H1 (cell line): ENCODE measurements around the gene LTBP3. TPM values are rescaled to one million over a fixed set of nuclear protein-coding genes. Genes with fewer than 3 reads are reported as not detected.

Source experiments
- BRCA1 ChIP-seq: IDR thresholded peaks from 2 replicates; pipeline ENCODE4 v1.6.1; 2012; ENCODE audit warnings: low read depth, low read length, improper control_type of control experiment
- CTCF ChIP-seq, 3 experiments: IDR thresholded peaks; 1 replicate in 2 of 3; 2 replicates in 1 of 3; pipeline versions ENCODE4 v1.5.1 to v1.6.1; 2011; ENCODE audit warnings: low read length in 3 of 3, mild to moderate bottlenecking in 3 of 3, inconsistent platforms in 2 of 3, low read depth in 1 of 3, moderate library complexity in 1 of 3; ENCODE audit not compliant: insufficient read depth in 1 of 3; ENCODE audit errors: control extremely low read depth in 1 of 3
- EP300 ChIP-seq, 2 experiments: IDR thresholded peaks; 1 replicate in 1 of 2; 2 replicates in 1 of 2; pipeline ENCODE4 v1.6.1; 2011 to 2012; ENCODE audit warnings: low read depth in 2 of 2, low read length in 2 of 2, mild to moderate bottlenecking in 2 of 2, borderline replicate concordance in 1 of 2, inconsistent platforms in 1 of 2, moderate library complexity in 1 of 2
- HDAC2 ChIP-seq, 2 experiments: fragments of 300-600 bp in 1 of 2; sonication (generic) in 1 of 2; IDR thresholded peaks; 2 replicates each; pipeline ENCODE4 v1.6.1; 2011 to 2012; ENCODE audit warnings: low read depth in 2 of 2, low read length in 2 of 2, mild to moderate bottlenecking in 2 of 2, moderate library complexity in 2 of 2, borderline replicate concordance in 1 of 2, inconsistent platforms in 1 of 2
- KDM1A ChIP-seq: fragments of 200-600, 300-600 bp; sonication (generic); IDR thresholded peaks from 2 replicates; pipeline ENCODE4 v1.7.1; 2016; ENCODE audit warnings: mild to moderate bottlenecking, low read length, borderline replicate concordance
- POU5F1 ChIP-seq: IDR thresholded peaks from 2 replicates; pipeline ENCODE4 v1.6.1; 2011; ENCODE audit warnings: low read depth, mild to moderate bottlenecking, low read length, moderate library complexity
- RBBP5 ChIP-seq: IDR thresholded peaks from 2 replicates; pipeline ENCODE4 v1.7.1; 2012; ENCODE audit warnings: low read depth, mild to moderate bottlenecking, inconsistent platforms, low read length, moderate library complexity, borderline replicate concordance
- SIN3A ChIP-seq, 2 experiments: IDR thresholded peaks in 1 of 2; conservative IDR thresholded peaks in 1 of 2; 2 replicates each; pipeline ENCODE4 v1.6.1; 2011 to 2012; ENCODE audit warnings: low read length in 2 of 2, improper control_type of control experiment in 1 of 2, low read depth in 1 of 2, mild to moderate bottlenecking in 1 of 2
- SIRT6 ChIP-seq: IDR thresholded peaks from one replicate; pipeline ENCODE4 v1.7.1; 2012; ENCODE audit warnings: low read length, inconsistent platforms
- TAF7 ChIP-seq: optimal IDR thresholded peaks from 2 replicates; pipeline ENCODE3; 2011; ENCODE audit warnings: low read depth, mild to moderate bottlenecking, inconsistent platforms, low read length, moderate library complexity, borderline replicate concordance
- TCF12 ChIP-seq: IDR thresholded peaks from 2 replicates; pipeline ENCODE4 v1.6.1; 2011; ENCODE audit warnings: low read depth, mild to moderate bottlenecking, low read length
- polyA plus RNA-seq, 7 experiments: library from polyadenylated mRNA; depleted of rRNA in 3 of 7; stranded (reverse) in 5 of 7; unstranded in 2 of 7; fragments of >200 nt in 5 of 7; fragments of 200-250 nt in 2 of 7; gene quantifications; 1 replicate in 5 of 7; 2 replicates in 1 of 7; 4 replicates in 1 of 7; pipeline versions ENCODE4 v1.2.1 to v1.2.3, GENCODE V29; 2011 to 2013; ENCODE audit warnings: missing spikeins in 2 of 7, mixed read lengths in 2 of 7
- total RNA-seq: library from RNA; stranded (reverse); fragmentation: NEBNext Ultra II Directional; extraction: Animal tissue kit (Norgen Biotek cat#: 25700); gene quantifications from 2 replicates; pipeline ENCODE4 v1.2.1, GENCODE V29; 2021
- TF ChIP-seq, protein P1 (sequence below): IDR thresholded peaks from 2 replicates; pipeline ENCODE4 v1.6.1; 2011; ENCODE audit warnings: low read length, improper control_type of control experiment
- TF ChIP-seq, protein P2 (sequence below): IDR thresholded peaks from 2 replicates; pipeline ENCODE4 v1.6.1; 2012; ENCODE audit warnings: low read length, inconsistent platforms

LTBP3 gene
- total and polyA plus RNA-seq, 2 of the 8 experiments (the other 6 are each of a cell fraction or from before 2014, with no cell fraction given): 12.8 to 17.8 TPM

DNA sequence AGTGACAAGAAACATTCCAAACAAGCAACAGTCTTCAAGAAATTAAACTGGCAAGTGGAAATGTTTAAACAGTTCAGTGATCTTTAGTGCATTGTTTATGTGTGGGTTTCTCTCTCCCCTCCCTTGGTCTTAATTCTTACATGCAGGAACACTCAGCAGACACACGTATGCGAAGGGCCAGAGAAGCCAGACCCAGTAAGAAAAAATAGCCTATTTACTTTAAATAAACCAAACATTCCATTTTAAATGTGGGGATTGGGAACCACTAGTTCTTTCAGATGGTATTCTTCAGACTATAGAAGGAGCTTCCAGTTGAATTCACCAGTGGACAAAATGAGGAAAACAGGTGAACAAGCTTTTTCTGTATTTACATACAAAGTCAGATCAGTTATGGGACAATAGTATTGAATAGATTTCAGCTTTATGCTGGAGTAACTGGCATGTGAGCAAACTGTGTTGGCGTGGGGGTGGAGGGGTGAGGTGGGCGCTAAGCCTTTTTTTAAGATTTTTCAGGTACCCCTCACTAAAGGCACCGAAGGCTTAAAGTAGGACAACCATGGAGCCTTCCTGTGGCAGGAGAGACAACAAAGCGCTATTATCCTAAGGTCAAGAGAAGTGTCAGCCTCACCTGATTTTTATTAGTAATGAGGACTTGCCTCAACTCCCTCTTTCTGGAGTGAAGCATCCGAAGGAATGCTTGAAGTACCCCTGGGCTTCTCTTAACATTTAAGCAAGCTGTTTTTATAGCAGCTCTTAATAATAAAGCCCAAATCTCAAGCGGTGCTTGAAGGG, 53.3 kb downstream of the LTBP3 start (continued):
- TF ChIP-seq, protein P1, sequence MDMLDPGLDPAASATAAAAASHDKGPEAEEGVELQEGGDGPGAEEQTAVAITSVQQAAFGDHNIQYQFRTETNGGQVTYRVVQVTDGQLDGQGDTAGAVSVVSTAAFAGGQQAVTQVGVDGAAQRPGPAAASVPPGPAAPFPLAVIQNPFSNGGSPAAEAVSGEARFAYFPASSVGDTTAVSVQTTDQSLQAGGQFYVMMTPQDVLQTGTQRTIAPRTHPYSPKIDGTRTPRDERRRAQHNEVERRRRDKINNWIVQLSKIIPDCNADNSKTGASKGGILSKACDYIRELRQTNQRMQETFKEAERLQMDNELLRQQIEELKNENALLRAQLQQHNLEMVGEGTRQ: no peak
- TF ChIP-seq RBBP5: no peak
- TF ChIP-seq HDAC2 (IDR thresholded peaks at IDR 0.05; ENCODE audit: borderline replicate concordance in 1 of 2, low read depth in 2 of 2, low read length in 2 of 2): no peak
- TF ChIP-seq CTCF (IDR thresholded peaks at IDR 0.05; ENCODE audit: control extremely low read depth in 1 of 3, insufficient read depth in 1 of 3, low read depth in 1 of 3, low read length in 3 of 3): no peak
- TF ChIP-seq BRCA1: no peak
- TF ChIP-seq, protein P2, sequence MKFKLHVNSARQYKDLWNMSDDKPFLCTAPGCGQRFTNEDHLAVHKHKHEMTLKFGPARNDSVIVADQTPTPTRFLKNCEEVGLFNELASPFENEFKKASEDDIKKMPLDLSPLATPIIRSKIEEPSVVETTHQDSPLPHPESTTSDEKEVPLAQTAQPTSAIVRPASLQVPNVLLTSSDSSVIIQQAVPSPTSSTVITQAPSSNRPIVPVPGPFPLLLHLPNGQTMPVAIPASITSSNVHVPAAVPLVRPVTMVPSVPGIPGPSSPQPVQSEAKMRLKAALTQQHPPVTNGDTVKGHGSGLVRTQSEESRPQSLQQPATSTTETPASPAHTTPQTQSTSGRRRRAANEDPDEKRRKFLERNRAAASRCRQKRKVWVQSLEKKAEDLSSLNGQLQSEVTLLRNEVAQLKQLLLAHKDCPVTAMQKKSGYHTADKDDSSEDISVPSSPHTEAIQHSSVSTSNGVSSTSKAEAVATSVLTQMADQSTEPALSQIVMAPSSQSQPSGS: peak; percentile 13; the same call in 1 of the 2 replicates
- TF ChIP-seq KDM1A: no peak
- no peak for TF ChIP-seq TCF12
- TF ChIP-seq SIN3A (conservative IDR thresholded peaks at IDR 0.05 in 1 of 2, IDR thresholded peaks at IDR 0.05 in 1 of 2; ENCODE audit: low read depth in 1 of 2, low read length in 2 of 2): 0 out of 4 replicates have a peak, but pooled peaks of 1 of the 2 experiments have one; percentile 21
- TF ChIP-seq EP300 (IDR thresholded peaks at IDR 0.05; ENCODE audit: borderline replicate concordance in 1 of 2, low read depth in 2 of 2, low read length in 2 of 2): no peak
- peak; percentile 82 for TF ChIP-seq TAF7
- TF ChIP-seq POU5F1: no peak
- TF ChIP-seq SIRT6: no peak
